Coronary artery (tissue), 2 donors: ENCODE results near the gene E2F4.

Source experiments
- DNase-seq: peaks from one replicate; pipeline ENCODE4 v3.0.0-alpha.2; 2017; ENCODE audit warnings: low spot score
- H3K27ac ChIP-seq, 2 donors: fragments of 200-600 bp; sonication (generic); one replicate each; pipeline ENCODE4 v1.5.1; 2016 to 2019
- H3K4me3 ChIP-seq: fragments of 200-600 bp; sonication (generic); 2 replicates; pipeline ENCODE4 v1.5.1; 2016; ENCODE audit warnings: mild to moderate bottlenecking, moderate library complexity
- CTCF ChIP-seq: fragments of 200-600 bp; sonication (generic); IDR thresholded peaks from one replicate; pipeline ENCODE4 v1.5.1; 2019; ENCODE audit warnings: antibody characterized with exemption

E2F4 gene

GRCh38 chr16:67148221-67148620, 43.7 kb upstream of the E2F4 start:
- no peak for DNase-seq
- no peak overlapping the region for H3K27ac ChIP-seq
- H3K4me3 ChIP-seq, result no peak overlapping the region
- no peak for TF ChIP-seq CTCF

- TF ChIP-seq CTCF, result no peak
- peak; percentile 71 for DNase-seq
- Histone ChIP-seq H3K4me3 (no peak overlapping the region), H3K27ac (no peak overlapping the region)
Measured at GRCh38 chr16:67148656-67149275, 43.2 kb upstream of the E2F4 start.

- peak overlapping the region; percentile 87 to 91 for H3K27ac ChIP-seq
Measured at GRCh38 chr16:67149276-67150046, 42.5 kb upstream of the E2F4 start.

GRCh38 chr16:67150047-67150832, 41.7 kb upstream of the E2F4 start:
- peak; percentile 75 for DNase-seq
- Histone ChIP-seq H3K27ac (peak overlapping the region; percentile 87 to 91), H3K4me3 (peak overlapping the region; percentile 75)
- TF ChIP-seq CTCF, result no peak

More at GRCh38 chr16:67149276-67150046, 42.5 kb upstream of the E2F4 start:
- H3K4me3 ChIP-seq, result peak overlapping the region; percentile 75
- no peak for TF ChIP-seq CTCF
- peak; percentile 71 for DNase-seq

- DNase-seq, result peak; percentile 85
- H3K27ac ChIP-seq, result peak within 1 kb of the TSS; percentile 87 to 91
- no peak for TF ChIP-seq CTCF
- peak within 1 kb of the TSS; percentile 75 for H3K4me3 ChIP-seq
Measured at GRCh38 chr16:67150833-67151396, 41.0 kb upstream of the E2F4 start, which contains the start of gene B3GNT9. B3GNT9 (minus strand) TSS chr16:67150998; CDS start chr16:67150485, 513 bp downstream.

- DNase-seq, result no peak
- peak overlapping the region; percentile 87 to 91 for H3K27ac ChIP-seq
- no peak for TF ChIP-seq CTCF
- peak overlapping the region; percentile 75 for H3K4me3 ChIP-seq
Measured at GRCh38 chr16:67151431-67152097, 40.4 kb upstream of the E2F4 start.
